COR-L47 (cell line): Measurements from ENCODE around the gene CA10.

Source experiments
- DNase-seq: peaks from one replicate; lab custom pipeline; 2025; lab: John Stamatoyannopoulos, UW

The CA10 gene

GRCh38 chr17:52158450-52159042 lies at the start of gene CA10:
CA10 (minus strand) TSS chr17:52158714.
- DNase-seq, result peak; percentile 0

GRCh38 chr17:52207796-52208195 lies 49.3 kb upstream of the CA10 start:
- no peak for DNase-seq

DNA sequence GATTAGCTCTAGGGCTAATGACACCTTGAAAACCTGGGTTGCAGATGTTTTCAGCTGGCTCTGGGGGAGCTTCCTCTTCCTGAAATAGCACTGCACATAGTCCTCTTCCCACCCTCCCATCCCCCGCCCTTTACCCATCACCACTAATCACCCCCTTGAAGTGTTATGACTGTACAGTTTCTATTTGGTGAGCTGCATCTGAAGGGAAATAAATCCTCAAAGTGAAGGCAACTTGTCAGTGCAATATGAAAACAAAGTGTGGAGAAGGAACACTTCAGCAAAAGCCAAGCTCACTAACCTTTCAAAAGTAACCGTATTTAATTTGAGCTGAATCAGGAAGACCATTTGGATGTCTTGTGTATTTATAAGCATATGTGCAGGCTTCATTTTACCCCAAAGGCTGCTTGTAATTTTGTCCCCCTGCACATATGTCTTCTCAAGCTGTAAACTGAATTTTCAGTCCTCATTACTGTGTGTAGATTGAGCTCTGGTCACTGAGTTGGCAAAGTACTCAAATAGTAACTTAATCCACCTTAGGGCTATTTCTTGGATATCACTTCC lies 44.1 kb upstream of the CA10 start:
- DNase-seq, result no peak

DNA sequence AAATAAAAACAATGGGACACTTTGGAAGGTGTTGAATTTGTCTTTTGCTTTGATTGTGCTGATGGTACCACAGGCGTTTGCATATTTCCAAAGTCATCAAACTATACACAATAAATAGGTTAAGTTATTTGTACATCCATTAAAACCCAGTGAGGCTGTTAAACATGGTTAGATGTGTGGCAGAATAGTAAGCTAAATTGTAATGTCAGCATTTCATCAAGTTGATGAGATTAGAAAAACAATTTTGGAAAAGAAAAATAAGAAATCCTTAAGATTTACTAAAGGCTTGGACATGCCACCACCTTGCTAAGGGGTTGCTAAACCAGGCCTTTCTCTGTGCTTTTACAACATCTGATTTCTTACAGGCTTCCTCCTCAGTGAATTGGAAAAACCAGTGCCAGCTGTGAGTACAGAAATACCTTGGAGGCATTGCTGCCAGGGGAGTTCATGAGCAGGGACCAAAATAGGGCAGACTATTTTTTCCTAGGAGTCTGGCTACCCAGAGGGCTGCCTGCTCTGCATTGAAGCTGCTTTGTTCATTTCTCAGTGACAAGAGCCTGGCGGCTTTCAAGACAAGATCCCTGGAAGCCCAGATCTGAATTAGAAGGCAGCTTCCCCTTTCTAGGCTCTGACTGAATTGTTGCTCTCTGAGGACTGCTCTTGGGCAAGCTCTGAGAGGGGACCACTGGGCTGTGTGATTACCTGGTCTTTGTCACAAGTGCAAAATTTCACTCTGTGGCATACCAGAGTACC lies 43.4 kb upstream of the CA10 start:
- no peak for DNase-seq

- DNase-seq, result no peak
These were observed 33.0 kb upstream of the CA10 start for GRCh38 chr17:52191491-52191890.

GRCh38 chr17:52181782-52182181 lies 23.3 kb upstream of the CA10 start:
- DNase-seq, result peak; percentile 11

DNA sequence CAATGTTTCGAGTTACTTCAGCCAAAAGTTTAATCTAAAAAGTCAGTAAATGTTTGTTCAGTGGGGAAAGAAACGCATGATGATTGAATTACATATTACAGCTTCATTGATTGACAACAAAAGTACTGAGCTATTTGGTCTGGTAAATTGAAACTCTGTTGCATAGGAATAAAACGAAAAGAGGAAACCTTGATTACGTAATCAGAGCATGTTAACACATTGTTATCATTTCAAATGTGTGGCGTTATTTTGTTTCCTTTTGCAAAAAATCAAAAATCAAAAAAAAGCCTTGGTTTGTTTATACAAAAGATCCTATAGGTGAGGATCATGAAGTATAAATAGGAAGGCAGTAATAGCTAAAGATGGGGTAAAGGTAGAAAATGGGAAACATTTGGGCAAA lies 19.5 kb upstream of the CA10 start:
- no peak for DNase-seq

- DNase-seq, result peak; percentile 11
These were observed 12.6 kb upstream of the CA10 start for GRCh38 chr17:52170963-52171572.

- no peak for DNase-seq
These were observed 1.6 kb upstream of the CA10 start for GRCh38 chr17:52160136-52160567.

- DNase-seq, result no peak
These were observed 977 bp upstream of the CA10 start for GRCh38 chr17:52159246-52160135.

- DNase-seq, result no peak
These were observed 688 bp downstream of the CA10 start for GRCh38 chr17:52157603-52158449.

- DNase-seq, result no peak
These were observed 1.6 kb downstream of the CA10 start for GRCh38 chr17:52156576-52157570.

DNA sequence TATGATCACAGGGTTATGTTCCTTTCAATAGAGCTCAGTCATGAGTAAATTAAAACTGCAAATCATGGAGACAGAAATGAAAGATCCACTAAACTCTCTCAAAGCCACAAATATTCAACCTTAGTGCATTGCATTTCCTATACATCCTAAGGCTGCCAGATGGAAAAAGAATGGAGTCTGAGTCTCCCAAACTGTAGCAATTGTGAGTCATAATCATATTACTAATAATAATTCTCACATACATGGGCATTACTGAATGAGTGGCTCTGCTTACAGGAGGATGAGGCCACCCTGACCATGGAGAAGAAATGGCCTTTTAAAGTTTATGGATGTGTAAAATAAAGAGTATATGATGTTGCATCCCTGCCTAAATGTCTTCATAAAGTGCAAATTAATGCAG lies 3.2 kb downstream of the CA10 start:
- DNase-seq, result no peak

DNA sequence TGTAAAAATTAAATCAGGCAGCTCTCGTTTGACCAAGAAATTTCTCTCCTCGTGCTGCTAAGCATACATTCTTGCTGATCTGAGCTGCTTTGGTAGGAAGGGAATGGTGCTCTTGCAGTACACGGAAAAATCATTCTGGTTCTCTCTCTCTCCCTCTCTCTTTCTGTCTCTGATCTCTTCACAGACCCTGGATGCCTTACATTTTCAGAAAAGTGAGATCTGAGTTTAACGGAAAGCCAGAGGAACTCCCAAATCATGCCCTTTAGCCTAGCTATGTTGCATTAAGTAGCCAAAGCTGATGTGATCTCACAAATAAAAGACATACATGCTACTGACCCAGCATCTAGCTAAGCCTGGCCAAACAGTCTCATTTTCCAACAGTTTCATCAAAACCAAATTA lies 4.0 kb downstream of the CA10 start:
- DNase-seq, result no peak

- no peak for DNase-seq
These were observed 7.6 kb downstream of the CA10 start for GRCh38 chr17:52150935-52151334.

DNA sequence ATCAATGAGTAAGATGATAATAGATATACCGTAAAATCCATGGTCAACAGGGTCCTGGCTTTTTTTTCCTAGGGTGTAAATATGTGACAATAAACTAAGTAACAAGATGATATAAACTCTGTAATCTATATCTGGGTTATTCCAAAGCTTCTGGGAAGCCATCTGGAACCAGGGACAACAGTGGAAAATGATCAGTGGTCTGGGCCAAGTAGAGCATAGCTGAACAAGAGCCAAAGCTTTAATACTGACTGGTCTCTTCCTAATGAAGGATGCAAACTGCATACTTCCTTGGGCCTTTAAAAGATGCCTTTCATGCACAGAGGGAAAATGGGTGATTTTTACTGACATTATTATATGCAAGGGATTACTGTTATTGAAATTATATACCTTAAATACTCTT lies 8.9 kb downstream of the CA10 start:
- DNase-seq, result no peak

GRCh38 chr17:52148969-52149351 lies 9.6 kb downstream of the CA10 start:
- no peak for DNase-seq

DNA sequence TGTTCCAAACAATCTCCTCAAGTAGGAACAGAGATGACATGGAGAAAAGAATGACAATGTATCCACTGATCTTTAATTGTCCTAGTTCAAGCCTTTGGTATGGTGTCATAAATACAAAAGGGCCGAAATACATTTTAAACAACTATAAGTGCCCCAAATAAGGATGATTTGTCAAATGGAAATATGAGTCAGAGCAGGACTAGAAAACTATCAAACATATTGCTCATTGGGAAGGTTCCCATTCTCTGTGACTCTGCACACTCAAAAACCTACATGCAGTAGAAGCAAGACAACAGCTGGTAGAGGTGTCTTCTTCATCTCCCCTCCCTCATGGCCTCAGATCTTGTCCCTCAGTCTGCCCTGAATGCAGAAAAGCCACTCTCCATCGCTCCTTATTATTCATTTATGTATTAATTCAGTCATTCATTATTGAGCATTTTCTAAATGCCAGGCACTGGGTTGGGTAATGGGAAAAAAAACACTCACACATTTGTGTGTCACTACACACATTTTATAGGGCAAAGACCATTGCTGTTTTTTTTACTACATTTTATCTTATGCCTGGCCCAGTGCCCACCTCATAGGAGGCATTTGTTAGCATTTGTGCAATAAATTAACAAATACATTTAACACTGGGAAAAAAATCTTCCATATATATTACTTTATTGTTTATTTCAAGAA lies 10.1 kb downstream of the CA10 start:
- no peak for DNase-seq

DNA sequence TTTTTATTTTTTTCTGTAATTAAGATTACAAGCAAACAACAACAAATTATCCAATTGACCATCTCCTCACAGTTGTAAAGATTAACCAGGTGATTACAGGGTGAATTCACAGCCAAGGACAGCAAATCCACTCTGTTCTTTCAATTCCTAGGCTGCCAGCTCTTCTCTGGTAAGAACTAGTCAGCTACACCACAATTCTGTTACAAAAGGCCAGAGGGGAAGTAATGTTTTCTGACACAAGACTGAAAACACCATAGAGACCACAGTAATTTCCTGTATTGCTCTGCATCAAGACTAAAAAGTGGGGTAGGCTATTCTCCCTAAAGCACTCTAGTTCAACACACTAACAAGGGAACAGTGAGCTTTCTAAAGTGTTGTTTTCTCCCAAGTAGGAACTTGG lies 10.6 kb downstream of the CA10 start:
- no peak for DNase-seq
